Spleen (tissue), 11 donors: Measurements from ENCODE around the gene SPDYE2. TPM values are rescaled to one million over a fixed set of nuclear protein-coding genes. Genes with fewer than 3 reads are reported as not detected.
"Not testable (repeated sequence)": the region's sequence is repeated elsewhere in the genome, so short reads cannot be mapped to it uniquely, and the experiment has no call there.

Experiments
- DNase-seq: peaks from one replicate; pipeline ENCODE4 v3.0.0-alpha.2; 2020
- H3K27ac ChIP-seq, 8 donors: fragments of 200-600 bp; sonication (generic) in 7 of 8; 1 replicate in 4 of 8; 2 replicates in 4 of 8; pipeline versions ENCODE4 v1.5.0 to v1.8.0; 2016 to 2021; ENCODE audit warnings: inconsistent platforms in 4 of 8, mild to moderate bottlenecking in 4 of 8, moderate library complexity in 1 of 8
- H3K27me3 ChIP-seq, 7 donors: fragments of 200-600 bp; sonication (generic) in 6 of 7; replicated peaks in 1 of 7; 1 replicate in 4 of 7; 2 replicates in 3 of 7; pipeline versions ENCODE4 v1.5.0 to v1.8.0; 2016 to 2021; ENCODE audit warnings: inconsistent platforms in 3 of 7, mild to moderate bottlenecking in 1 of 7
- H3K36me3 ChIP-seq, 6 donors: fragments of 200-600 bp; sonication (generic) in 5 of 6; 1 replicate in 4 of 6; 2 replicates in 2 of 6; pipeline versions ENCODE4 v1.5.0 to v1.8.0; 2016 to 2021; ENCODE audit warnings: inconsistent platforms in 2 of 6
- H3K4me1 ChIP-seq, 6 donors: fragments of 200-600 bp; sonication (generic) in 5 of 6; 1 replicate in 3 of 6; 2 replicates in 3 of 6; pipeline versions ENCODE4 v1.5.0 to v1.8.0; 2016 to 2021; ENCODE audit warnings: inconsistent platforms in 3 of 6
- H3K4me3 ChIP-seq, 8 donors: fragments of 200-600 bp; sonication (generic) in 7 of 8; 1 replicate in 4 of 8; 2 replicates in 4 of 8; pipeline versions ENCODE4 v1.5.0 to v1.8.0; 2016 to 2021; ENCODE audit warnings: inconsistent platforms in 4 of 8, mild to moderate bottlenecking in 4 of 8, moderate library complexity in 2 of 8
- H3K9me3 ChIP-seq, 8 donors: fragments of 200-600 bp; sonication (generic) in 7 of 8; 1 replicate in 4 of 8; 2 replicates in 4 of 8; pipeline versions ENCODE4 v1.5.0 to v1.8.0; 2016 to 2021; ENCODE audit warnings: inconsistent platforms in 4 of 8
- WGBS, 5 donors: extraction: QIAGEN DNeasy Blood & Tissue Kit in 3 of 5; methylation state at CpG; one replicate each; pipeline versions ENCODE4 v1.1.5 to v1.1.7; 2013 to 2018; 5-methylcytosine and 5-hydroxymethylcytosine counted together
- intact Hi-C: fragments of 100-400 bp; cut with DNase I; formaldehyde crosslinking; loops from one replicate; pipeline ENCODE4 v1.15.0; 2023; ENCODE audit warnings: low total_unique reads
- polyA plus RNA-seq, 3 donors: library from polyadenylated mRNA; stranded (reverse); fragments of 200-250 nt; gene quantifications; one replicate each; pipeline ENCODE4 v1.2.1, GENCODE V29; 2013
- total RNA-seq, 7 donors: library from RNA; depleted of rRNA in 3 of 7; stranded (reverse); fragments of >200 nt in 3 of 7; fragmentation: NEBNext Ultra II Directional in 4 of 7; extraction: Animal tissue kit (Norgen Biotek cat#: 25700) in 4 of 7; gene quantifications; one replicate each; pipeline versions ENCODE4 v1.1.0 to v1.2.1, GENCODE V29; 2016 to 2021
- donor health status: healthy with polysubstance abuse.
- donor health status: DM: no; HTN: no; CAD: no; lungs with moderate emphysema.
- donor health status: DM: no; HTN: no; CAD: no.
- donor health status: Bipolar disorder and iron deficiency.
- donor health status: healthy.
- donor health status: DM: no; HTN: no; CAD: no.
- donor health status: DM: yes; HTN: yes; CAD: no.

Gene SPDYE2
- total and polyA plus RNA-seq, 10 donors, result 0.13 to 0.52 (median 0.37) TPM; not detected in 7

GRCh38 chr7:102516951-102517350, 34.1 kb upstream of the SPDYE2 start:
- H3K27ac ChIP-seq, H3K27me3 ChIP-seq, H3K4me3 ChIP-seq, intact Hi-C loops, H3K36me3 ChIP-seq, H3K4me1 ChIP-seq, DNase-seq, H3K9me3 ChIP-seq: not testable (repeated sequence)
- WGBS, 5 donors, result no CpG with 5 or more reads among the region's 10 CpGs

DNA sequence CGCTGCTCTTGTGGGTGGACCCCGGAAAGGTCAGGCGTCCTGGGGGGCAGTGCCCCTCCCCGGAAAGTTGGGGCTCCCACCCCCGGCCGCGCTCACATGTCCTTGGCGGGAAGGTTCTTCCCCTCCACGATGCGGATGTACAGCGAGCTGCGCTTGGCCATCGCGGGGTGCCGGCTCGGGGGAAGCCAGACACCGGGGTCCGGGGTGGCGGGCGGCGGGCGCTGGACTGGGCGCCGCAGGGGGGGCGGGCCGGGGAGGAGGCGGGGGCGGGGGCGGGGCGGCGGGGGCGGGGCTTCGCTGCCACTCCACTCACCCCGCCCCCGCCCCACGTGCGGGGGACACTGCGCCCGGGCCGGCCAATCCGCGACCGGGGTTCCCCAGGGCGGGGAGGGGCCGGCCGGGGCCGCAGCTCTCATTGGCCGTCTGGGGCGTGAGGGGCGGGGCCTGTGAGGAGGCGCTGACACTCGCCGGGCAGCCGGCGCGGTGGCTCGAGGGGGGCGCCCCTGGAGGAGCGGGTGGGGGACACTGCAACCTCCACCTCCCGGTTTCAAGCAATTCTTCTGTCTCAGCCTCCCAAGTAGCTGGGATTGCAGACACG, 33.4 kb upstream of the SPDYE2 start, which contains the start of gene RASA4B:
Gene RASA4B (minus strand): TSS at position 228 of the 598 bp plus-strand sequence. CDS start 67 bp downstream, at position 161.
- H3K9me3 ChIP-seq, intact Hi-C loops, H3K27ac ChIP-seq, H3K4me1 ChIP-seq, H3K27me3 ChIP-seq, H3K36me3 ChIP-seq: not testable (repeated sequence)
- H3K4me3 ChIP-seq, result peak within 1 kb of the TSS in 4 of 8 donors; percentile 24 to 56 (median 28)
- peak; percentile 54 for DNase-seq
- 1 to 5% (median 1%) methylated on average over 7 to 25 of the region's 61 CpGs; no CpG with 5 or more reads in 2 of the 5 donors for WGBS, 5 donors

- H3K4me1 ChIP-seq, H3K9me3 ChIP-seq, H3K27me3 ChIP-seq, H3K36me3 ChIP-seq, H3K27ac ChIP-seq, intact Hi-C loops, H3K4me3 ChIP-seq, DNase-seq: not testable (repeated sequence)
- 96 to 100% methylated on average over 3 of the region's 5 CpGs; no CpG with 5 or more reads in 3 of the 5 donors for WGBS, 5 donors
These were observed 30.2 kb upstream of the SPDYE2 start for GRCh38 chr7:102520797-102521196.

DNA sequence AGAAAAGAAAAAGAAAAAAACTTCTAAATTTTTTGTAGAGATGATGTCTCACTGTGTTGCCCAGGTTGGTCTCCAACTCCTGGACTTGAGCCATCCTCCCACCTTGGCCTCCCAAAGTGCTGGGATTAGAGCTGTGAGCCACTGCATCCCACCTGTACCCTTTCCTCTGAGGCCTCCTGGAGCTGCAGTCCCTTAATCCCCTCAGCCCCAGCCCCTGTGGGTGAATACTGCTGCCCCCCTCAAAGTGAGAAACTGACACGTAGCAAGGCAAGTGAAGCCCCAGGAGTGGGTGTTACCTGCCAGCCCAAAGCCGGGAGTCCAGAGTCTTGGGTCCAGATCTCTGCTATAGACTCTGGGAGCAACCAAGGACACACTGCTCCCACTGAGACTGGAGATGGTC, 26.2 kb upstream of the SPDYE2 start:
- H3K4me3 ChIP-seq, H3K36me3 ChIP-seq, H3K4me1 ChIP-seq, H3K9me3 ChIP-seq, H3K27ac ChIP-seq, DNase-seq, intact Hi-C loops, H3K27me3 ChIP-seq: not testable (repeated sequence)
- WGBS, 5 donors, result 20 to 90% (median 77%) methylated on average over 1 of the region's 2 CpGs

DNA sequence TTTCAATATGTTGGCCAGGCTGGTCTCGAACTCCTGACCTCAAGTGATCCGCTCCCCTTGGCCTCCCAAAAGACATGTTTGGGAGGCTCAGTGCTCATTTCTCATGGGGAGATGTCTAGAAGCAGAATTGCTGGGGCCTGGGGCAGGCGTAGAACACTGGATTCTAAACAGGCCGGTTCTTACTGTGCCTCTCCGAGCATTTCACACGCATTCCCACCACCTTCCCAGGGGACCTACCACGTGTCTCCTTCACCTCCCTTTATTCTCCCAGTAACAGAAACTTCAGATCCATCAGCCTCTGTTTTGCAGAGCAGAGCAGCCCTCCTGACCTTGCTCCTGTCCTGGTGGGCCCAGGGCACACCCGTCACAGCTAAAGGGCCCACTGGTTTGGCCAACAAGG, 23.8 kb upstream of the SPDYE2 start:
- H3K4me1 ChIP-seq, H3K36me3 ChIP-seq, H3K27me3 ChIP-seq, intact Hi-C loops, H3K9me3 ChIP-seq, H3K4me3 ChIP-seq, H3K27ac ChIP-seq, DNase-seq: not testable (repeated sequence)
- WGBS, 5 donors, result 86 to 100% (median 89%) methylated on average over 1 of the region's 8 CpGs; no CpG with 5 or more reads in 1 of the 5 donors

DNA sequence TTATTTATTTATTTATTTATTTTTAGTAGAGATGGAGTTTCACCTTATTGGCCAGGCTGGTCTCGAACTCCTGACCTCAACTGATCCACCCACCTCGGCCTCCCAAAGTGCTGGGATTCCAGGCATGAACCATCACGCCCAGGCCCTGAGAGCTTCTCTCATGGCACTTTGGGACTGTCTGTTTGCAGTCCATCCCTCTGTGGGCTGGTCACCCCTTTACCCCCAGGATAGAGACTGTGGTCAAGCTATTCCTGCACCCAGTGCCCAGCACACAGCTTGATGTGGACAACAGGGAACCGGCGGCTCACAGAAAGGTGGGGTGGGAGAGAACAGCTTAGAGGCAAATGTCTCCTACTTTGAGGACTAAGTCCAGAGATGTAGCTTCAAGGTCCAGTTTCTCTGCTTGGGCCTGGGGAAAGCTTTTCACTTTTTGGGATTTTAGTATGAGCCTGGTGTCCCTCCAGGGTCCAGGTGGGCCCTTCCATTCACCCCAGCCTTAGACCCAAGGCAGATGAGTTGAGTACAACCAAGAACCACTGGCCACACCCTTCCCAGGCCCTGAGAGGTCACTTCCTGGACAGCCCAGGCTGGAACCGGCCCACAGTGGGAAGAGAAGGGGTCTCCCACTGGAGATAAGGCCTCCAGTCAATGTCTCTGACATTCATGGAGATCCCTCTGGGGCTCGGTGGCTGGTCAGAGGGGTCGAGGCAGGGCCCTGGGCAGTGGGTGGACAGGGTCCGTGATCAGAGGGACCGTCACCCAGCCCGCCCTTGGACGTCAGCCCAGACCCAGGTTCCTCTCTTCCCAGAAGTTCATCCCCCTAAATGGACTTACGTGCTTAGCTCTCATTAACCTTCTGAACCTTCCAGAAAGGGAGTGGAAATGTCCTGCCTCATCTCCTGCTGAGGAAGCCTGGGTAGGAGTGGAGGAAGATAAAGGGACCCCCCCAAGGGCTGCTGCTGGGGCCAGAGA, 22.9 kb upstream of the SPDYE2 start:
- H3K4me3 ChIP-seq, H3K27me3 ChIP-seq, H3K36me3 ChIP-seq, H3K4me1 ChIP-seq, DNase-seq, H3K27ac ChIP-seq, intact Hi-C loops, H3K9me3 ChIP-seq: not testable (repeated sequence)
- 94 to 100% (median 100%) methylated on average over 1 to 4 of the region's 13 CpGs for WGBS, 5 donors

- H3K4me1 ChIP-seq, H3K36me3 ChIP-seq, H3K4me3 ChIP-seq, H3K27ac ChIP-seq, intact Hi-C loops, H3K27me3 ChIP-seq, H3K9me3 ChIP-seq: not testable (repeated sequence)
- peak; percentile 41 for DNase-seq
- whole genome bisulfite sequencing, 5 donors, result no CpG with 5 or more reads among the region's 7 CpGs
These were observed 19.4 kb upstream of the SPDYE2 start for GRCh38 chr7:102531583-102531982.

- H3K27ac ChIP-seq, DNase-seq, H3K9me3 ChIP-seq, H3K4me3 ChIP-seq, H3K27me3 ChIP-seq, H3K4me1 ChIP-seq, H3K36me3 ChIP-seq, intact Hi-C loops: not testable (repeated sequence)
- WGBS, 5 donors, result 81 to 95% (median 83%) methylated on average over 2 of the region's 2 CpGs
These were observed 18.9 kb upstream of the SPDYE2 start for GRCh38 chr7:102532127-102532526.

GRCh38 chr7:102535062-102535615, 15.9 kb upstream of the SPDYE2 start:
- H3K27me3 ChIP-seq, H3K4me1 ChIP-seq: not testable (repeated sequence)
- WGBS, 5 donors, result 16 to 78% (median 39%) methylated on average over 1 to 4 of the region's 8 CpGs

GRCh38 chr7:102540604-102541003, 10.4 kb upstream of the SPDYE2 start:
- H3K27me3 ChIP-seq, DNase-seq, H3K4me1 ChIP-seq, H3K36me3 ChIP-seq, H3K9me3 ChIP-seq, H3K27ac ChIP-seq, intact Hi-C loops, H3K4me3 ChIP-seq: not testable (repeated sequence)
- 89 to 97% (median 94%) methylated on average over 4 of the region's 6 CpGs for WGBS, 5 donors

More at GRCh38 chr7:102535062-102535615, 15.9 kb upstream of the SPDYE2 start:
- DNase-seq, intact Hi-C loops, H3K9me3 ChIP-seq, H3K36me3 ChIP-seq, H3K4me3 ChIP-seq, H3K27ac ChIP-seq: not testable (repeated sequence)

GRCh38 chr7:102542083-102542482, 8.9 kb upstream of the SPDYE2 start:
- H3K27me3 ChIP-seq, H3K9me3 ChIP-seq, DNase-seq, H3K4me1 ChIP-seq, intact Hi-C loops, H3K4me3 ChIP-seq, H3K36me3 ChIP-seq, H3K27ac ChIP-seq: not testable (repeated sequence)
- WGBS, 5 donors, result 90 to 100% (median 95%) methylated on average over 3 of the region's 8 CpGs; no CpG with 5 or more reads in 2 of the 5 donors
